ENCODE data around the gene UBE2QL1.

Gene UBE2QL1

DNA sequence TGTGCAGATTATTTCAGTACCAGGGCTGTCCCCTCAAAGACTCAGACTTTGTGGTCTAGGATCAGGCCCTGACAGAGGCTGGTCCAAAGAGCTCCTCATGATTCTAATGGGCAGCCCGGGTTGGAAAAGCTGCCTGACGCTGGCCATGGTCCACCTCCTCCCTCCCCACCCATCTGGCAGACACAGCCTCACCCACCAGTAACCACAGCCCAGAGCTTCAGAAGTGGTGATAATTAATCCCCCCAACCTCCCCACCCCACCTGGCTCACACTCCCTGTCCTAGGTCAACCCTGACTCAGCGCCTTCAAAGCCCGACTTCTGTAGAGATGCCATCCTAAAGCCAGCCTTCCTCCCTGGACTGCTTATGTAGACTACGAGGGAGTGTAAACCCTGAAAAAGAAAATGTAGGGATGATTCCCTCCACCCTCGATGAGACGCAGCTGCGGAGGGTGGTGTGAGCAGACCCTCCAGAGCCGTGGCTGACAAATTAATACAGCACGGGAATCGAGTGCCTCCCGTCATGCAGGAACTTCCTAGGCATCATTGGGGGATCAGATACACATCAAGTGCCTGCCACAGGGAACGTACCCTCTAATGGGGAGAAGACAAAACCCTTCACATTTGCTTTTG is 7.0 kb downstream of the UBE2QL1 start:
- DNase-seq = no peak

GRCh38 chr5:6456766-6457370 is 8.2 kb downstream of the UBE2QL1 start:
- DNase-seq = no peak

GRCh38 chr5:6457592-6457991 is 8.9 kb downstream of the UBE2QL1 start:
- no peak for DNase-seq

GRCh38 chr5:6458833-6459232 is 10.2 kb downstream of the UBE2QL1 start:
- DNase-seq = no peak

GRCh38 chr5:6459896-6460295 is 11.2 kb downstream of the UBE2QL1 start:
- DNase-seq = no peak

- no peak for DNase-seq
Observed at GRCh38 chr5:6461006-6461405, 12.3 kb downstream of the UBE2QL1 start.

- no peak for DNase-seq
Observed at GRCh38 chr5:6461793-6462650, 13.4 kb downstream of the UBE2QL1 start.

DNA sequence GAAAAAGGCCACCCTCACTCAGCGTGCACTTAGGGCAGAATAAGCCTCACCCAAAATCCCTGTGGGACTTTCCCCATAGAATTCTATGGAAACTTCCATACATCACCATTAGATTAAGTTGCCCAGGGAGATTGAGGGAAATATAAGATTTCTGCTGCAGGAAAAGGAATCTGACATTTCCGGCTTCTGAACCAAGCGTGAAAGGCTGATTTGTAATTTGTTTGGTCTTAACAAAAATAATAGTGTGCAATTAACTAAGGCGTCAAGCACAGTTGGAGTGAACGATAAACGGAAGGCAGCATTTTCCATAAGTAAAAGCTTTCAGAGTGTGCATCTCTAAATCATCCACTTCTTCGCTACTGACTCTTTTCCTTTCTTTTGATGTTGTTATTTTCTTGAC is 14.0 kb downstream of the UBE2QL1 start:
- no peak for DNase-seq

DNA sequence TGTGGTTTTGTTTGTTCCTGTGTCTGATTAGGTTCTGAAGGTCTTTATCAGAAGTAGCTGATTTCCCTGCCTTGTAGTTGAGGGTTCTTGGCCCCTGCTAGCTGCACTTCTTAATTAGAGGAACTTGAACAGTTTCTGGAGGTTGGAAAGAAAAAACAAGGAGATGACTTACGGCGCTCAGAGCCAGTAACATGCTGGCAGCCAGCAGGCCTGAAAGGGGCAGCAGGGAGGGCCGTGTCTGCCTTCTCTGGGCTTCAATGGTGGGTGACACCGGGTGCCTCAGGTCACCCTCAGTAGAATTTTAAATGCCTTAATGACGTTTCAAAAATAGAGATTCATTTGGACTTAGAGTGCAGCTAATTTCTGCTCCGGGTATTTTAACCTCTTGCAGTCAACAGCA is 15.8 kb downstream of the UBE2QL1 start:
- DNase-seq = no peak

GRCh38 chr5:6465831-6466790 is 17.5 kb downstream of the UBE2QL1 start:
- no peak for DNase-seq

- no peak for DNase-seq
Observed at GRCh38 chr5:6466975-6467567, 18.4 kb downstream of the UBE2QL1 start.

DNA sequence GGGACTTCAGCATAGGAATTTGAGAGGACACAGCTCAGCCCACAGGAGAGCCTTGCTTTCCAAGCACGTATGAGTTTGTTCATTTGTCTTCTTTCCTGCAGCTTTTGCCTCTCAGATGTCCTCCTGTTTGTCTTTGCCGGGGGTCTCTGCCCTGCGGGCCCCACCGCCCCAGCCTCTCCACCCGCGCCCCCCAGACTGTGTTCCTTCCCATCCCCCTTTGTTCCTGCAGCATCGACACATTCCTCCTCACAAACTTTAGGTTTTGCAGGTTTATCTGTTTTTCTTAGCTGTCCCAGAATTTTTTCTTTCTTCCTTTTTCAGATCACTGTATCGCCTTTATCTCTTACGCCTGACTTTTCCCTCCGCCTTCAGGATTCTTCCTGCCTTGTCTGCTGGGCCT is 18.9 kb downstream of the UBE2QL1 start:
- DNase-seq = no peak

DNA sequence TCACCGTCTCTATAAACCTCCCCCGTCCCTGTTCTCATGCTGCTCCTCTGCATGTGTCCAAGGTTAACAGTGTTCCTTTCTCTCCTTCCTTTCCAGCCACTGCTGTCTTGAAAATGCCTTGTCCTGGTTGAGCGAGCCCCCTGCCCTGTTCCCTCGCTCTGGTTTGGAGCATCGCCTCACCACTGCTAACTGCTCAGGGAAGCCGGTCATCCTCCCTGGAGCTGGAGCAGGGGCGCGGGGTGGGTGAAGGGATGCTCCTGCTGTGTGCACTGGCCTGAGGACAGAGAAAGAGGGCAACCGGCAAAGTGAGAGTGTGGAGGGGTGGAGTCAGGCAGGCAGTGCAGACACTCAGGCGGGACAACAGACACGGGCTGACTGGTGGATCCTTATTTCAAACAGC is 19.4 kb downstream of the UBE2QL1 start:
- DNase-seq = no peak

- DNase-seq = no peak
Observed at GRCh38 chr5:6468870-6469269, 20.2 kb downstream of the UBE2QL1 start.

- DNase-seq = no peak
Observed at GRCh38 chr5:6469836-6470235, 21.2 kb downstream of the UBE2QL1 start.

DNA sequence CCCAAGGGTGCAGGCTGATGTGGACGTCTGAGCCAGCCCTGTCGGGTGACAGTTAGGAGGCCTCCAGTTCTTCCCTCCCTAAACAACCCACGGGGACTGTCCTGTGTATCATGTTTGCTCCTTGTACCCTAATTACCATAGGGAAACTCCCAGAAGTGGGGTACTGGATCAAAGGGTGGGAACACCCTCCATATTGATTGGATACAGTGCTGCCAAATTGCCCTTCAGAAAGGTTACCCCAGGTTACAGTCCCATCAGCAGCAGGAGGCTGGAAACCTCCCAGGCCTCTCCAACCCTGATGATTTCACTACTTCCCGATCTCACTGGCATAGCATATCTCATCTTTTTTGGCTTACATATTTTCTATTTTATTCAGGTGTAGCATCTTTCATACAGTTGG is 22.0 kb downstream of the UBE2QL1 start:
- DNase-seq = no peak

DNA sequence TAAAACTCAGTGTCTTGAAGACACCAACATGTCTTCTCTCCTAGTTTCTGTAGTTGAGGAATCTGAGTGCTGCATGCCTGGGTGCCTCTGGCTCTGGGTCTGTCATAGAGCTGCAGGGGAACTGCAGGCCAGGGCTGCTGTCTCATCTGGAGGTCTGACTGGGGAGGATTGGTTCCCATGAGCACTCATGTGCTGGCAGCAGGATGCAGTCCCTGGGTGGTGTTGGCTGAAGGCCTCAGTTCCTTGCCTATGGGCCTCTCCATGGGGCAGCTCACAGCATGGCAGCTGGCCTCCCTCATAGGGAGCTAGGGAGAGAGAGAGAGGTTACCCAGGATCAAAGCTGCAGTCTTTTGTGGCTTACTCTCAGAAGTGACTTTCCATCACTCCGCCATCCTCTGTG is 22.6 kb downstream of the UBE2QL1 start:
- DNase-seq = no peak

GRCh38 chr5:6472792-6473191 is 24.1 kb downstream of the UBE2QL1 start:
- no peak for DNase-seq

- DNase-seq = no peak
Observed at GRCh38 chr5:6473284-6473683, 24.6 kb downstream of the UBE2QL1 start.

DNA sequence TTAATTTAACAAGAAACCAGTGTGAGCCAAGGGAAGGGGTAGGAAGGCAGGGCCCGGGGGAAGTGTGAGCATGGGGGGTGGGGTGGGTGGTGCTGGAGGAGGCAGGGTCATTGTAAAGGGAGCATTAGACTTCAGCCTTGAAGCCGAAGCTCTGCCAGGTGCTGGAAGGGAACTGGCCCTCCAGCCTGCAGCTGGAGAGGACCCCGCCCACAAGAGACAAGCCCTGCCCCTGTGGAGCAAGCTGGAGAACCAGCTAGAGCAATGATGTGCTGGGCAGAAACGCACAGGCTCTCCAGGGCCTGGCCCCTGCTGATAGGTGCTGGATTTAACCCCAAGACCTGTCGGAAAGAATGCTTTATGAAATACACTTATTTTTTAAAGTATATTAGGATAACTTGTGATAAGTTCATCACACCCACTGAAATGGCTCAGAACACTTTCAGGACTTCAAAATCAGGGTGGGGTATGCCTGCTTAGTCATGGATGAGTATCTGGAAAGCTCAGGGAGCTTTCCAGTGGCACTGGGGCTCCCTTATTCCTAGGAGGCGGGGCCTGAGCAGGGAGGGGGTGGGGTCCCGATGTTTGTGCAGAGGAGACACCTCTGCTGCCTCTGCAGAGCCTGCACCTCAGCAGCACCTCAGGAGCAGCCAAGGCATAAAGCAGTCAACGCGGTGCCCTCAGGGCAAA is 27.1 kb downstream of the UBE2QL1 start:
- no peak for DNase-seq

GRCh38 chr5:6476313-6476661 is 27.6 kb downstream of the UBE2QL1 start:
- DNase-seq = no peak

GRCh38 chr5:6478793-6479192 is 30.1 kb downstream of the UBE2QL1 start:
- no peak for DNase-seq
